GM10266 (cell line): ENCODE data around the gene ZFHX3.

ENCODE experiments used
- DNase-seq: peaks from one replicate; pipeline ENCODE4 v3.0.0; 2012; ENCODE audit errors: extremely low spot score
- CTCF ChIP-seq: IDR thresholded peaks from 2 replicates; pipeline ENCODE4 v1.5.1; 2012; ENCODE audit warnings: mild to moderate bottlenecking, low read depth; ENCODE audit not compliant: control insufficient read depth, insufficient read depth; ENCODE audit errors: missing control alignments

The ZFHX3 gene

GRCh38 chr16:73053364-73054124 is 5.6 kb upstream of the ZFHX3 start:
- no peak for TF ChIP-seq CTCF
- no peak for DNase-seq

- TF ChIP-seq CTCF, result no peak
- DNase-seq, result no peak
Observed at GRCh38 chr16:73053038-73053363, 5.1 kb upstream of the ZFHX3 start.

GRCh38 chr16:73052576-73052975 is 4.6 kb upstream of the ZFHX3 start:
- no peak for TF ChIP-seq CTCF
- DNase-seq, result no peak

GRCh38 chr16:73051961-73052360 is 4.0 kb upstream of the ZFHX3 start:
- no peak for TF ChIP-seq CTCF
- no peak for DNase-seq

GRCh38 chr16:73051226-73051625 is 3.3 kb upstream of the ZFHX3 start:
- DNase-seq, result no peak
- TF ChIP-seq CTCF, result no peak

GRCh38 chr16:73050201-73051099 is 2.5 kb upstream of the ZFHX3 start:
- TF ChIP-seq CTCF, result no peak
- DNase-seq, result no peak

- TF ChIP-seq CTCF, result no peak
- DNase-seq, result no peak
Observed at GRCh38 chr16:73049511-73049910, 1.6 kb upstream of the ZFHX3 start.
